ENCODE data around the gene TP63. TPM values are rescaled to one million over a fixed set of nuclear protein-coding genes. Genes with fewer than 3 reads are reported as not detected.

Gene TP63
- total and polyA plus RNA-seq, 2 experiments from 2014 or later = not detected

DNA sequence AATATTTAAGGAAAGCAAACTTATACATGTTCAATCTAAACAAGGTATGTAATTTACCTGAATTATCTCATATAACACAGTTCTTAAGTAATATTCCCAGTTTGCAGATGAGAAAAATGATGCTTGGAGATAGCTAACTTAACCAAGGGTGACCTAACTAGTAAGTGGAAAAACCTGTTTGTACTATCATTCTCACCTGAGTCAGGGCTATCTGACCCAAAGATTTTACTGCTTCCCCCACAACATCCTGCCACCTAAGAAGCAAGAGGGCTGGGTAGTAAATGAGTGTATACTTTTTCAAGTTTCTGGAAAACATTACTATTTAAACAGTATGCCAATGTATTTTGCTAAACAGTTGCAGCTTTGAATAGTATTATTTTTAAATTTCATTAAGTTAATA, 10.6 kb downstream of the TP63 start:
- TF ChIP-seq POLR2AphosphoS5 (IDR thresholded peaks at IDR 0.05; ENCODE audit: low read depth) = no peak
- TF ChIP-seq EZH2phosphoT487 (IDR thresholded peaks at IDR 0.05; ENCODE audit: unreplicated experiment) = no peak
- no peak for TF ChIP-seq CREB1 (CRISPR knock-in tag; IDR thresholded peaks at IDR 0.05; ENCODE audit: low read depth)
- no peak for TF ChIP-seq ZNF114 (CRISPR knock-in tag; IDR thresholded peaks at IDR 0.05)
- TF ChIP-seq JUNB (IDR thresholded peaks at IDR 0.05; ENCODE audit: unreplicated experiment) = no peak
- no peak for TF ChIP-seq STAT1 (IDR thresholded peaks at IDR 0.05; ENCODE audit: unreplicated experiment)
- TF ChIP-seq, protein P1, sequence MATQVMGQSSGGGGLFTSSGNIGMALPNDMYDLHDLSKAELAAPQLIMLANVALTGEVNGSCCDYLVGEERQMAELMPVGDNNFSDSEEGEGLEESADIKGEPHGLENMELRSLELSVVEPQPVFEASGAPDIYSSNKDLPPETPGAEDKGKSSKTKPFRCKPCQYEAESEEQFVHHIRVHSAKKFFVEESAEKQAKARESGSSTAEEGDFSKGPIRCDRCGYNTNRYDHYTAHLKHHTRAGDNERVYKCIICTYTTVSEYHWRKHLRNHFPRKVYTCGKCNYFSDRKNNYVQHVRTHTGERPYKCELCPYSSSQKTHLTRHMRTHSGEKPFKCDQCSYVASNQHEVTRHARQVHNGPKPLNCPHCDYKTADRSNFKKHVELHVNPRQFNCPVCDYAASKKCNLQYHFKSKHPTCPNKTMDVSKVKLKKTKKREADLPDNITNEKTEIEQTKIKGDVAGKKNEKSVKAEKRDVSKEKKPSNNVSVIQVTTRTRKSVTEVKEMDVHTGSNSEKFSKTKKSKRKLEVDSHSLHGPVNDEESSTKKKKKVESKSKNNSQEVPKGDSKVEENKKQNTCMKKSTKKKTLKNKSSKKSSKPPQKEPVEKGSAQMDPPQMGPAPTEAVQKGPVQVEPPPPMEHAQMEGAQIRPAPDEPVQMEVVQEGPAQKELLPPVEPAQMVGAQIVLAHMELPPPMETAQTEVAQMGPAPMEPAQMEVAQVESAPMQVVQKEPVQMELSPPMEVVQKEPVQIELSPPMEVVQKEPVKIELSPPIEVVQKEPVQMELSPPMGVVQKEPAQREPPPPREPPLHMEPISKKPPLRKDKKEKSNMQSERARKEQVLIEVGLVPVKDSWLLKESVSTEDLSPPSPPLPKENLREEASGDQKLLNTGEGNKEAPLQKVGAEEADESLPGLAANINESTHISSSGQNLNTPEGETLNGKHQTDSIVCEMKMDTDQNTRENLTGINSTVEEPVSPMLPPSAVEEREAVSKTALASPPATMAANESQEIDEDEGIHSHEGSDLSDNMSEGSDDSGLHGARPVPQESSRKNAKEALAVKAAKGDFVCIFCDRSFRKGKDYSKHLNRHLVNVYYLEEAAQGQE (IDR thresholded peaks at IDR 0.05; ENCODE audit: unreplicated experiment) = no peak
- TF ChIP-seq, protein P2, sequence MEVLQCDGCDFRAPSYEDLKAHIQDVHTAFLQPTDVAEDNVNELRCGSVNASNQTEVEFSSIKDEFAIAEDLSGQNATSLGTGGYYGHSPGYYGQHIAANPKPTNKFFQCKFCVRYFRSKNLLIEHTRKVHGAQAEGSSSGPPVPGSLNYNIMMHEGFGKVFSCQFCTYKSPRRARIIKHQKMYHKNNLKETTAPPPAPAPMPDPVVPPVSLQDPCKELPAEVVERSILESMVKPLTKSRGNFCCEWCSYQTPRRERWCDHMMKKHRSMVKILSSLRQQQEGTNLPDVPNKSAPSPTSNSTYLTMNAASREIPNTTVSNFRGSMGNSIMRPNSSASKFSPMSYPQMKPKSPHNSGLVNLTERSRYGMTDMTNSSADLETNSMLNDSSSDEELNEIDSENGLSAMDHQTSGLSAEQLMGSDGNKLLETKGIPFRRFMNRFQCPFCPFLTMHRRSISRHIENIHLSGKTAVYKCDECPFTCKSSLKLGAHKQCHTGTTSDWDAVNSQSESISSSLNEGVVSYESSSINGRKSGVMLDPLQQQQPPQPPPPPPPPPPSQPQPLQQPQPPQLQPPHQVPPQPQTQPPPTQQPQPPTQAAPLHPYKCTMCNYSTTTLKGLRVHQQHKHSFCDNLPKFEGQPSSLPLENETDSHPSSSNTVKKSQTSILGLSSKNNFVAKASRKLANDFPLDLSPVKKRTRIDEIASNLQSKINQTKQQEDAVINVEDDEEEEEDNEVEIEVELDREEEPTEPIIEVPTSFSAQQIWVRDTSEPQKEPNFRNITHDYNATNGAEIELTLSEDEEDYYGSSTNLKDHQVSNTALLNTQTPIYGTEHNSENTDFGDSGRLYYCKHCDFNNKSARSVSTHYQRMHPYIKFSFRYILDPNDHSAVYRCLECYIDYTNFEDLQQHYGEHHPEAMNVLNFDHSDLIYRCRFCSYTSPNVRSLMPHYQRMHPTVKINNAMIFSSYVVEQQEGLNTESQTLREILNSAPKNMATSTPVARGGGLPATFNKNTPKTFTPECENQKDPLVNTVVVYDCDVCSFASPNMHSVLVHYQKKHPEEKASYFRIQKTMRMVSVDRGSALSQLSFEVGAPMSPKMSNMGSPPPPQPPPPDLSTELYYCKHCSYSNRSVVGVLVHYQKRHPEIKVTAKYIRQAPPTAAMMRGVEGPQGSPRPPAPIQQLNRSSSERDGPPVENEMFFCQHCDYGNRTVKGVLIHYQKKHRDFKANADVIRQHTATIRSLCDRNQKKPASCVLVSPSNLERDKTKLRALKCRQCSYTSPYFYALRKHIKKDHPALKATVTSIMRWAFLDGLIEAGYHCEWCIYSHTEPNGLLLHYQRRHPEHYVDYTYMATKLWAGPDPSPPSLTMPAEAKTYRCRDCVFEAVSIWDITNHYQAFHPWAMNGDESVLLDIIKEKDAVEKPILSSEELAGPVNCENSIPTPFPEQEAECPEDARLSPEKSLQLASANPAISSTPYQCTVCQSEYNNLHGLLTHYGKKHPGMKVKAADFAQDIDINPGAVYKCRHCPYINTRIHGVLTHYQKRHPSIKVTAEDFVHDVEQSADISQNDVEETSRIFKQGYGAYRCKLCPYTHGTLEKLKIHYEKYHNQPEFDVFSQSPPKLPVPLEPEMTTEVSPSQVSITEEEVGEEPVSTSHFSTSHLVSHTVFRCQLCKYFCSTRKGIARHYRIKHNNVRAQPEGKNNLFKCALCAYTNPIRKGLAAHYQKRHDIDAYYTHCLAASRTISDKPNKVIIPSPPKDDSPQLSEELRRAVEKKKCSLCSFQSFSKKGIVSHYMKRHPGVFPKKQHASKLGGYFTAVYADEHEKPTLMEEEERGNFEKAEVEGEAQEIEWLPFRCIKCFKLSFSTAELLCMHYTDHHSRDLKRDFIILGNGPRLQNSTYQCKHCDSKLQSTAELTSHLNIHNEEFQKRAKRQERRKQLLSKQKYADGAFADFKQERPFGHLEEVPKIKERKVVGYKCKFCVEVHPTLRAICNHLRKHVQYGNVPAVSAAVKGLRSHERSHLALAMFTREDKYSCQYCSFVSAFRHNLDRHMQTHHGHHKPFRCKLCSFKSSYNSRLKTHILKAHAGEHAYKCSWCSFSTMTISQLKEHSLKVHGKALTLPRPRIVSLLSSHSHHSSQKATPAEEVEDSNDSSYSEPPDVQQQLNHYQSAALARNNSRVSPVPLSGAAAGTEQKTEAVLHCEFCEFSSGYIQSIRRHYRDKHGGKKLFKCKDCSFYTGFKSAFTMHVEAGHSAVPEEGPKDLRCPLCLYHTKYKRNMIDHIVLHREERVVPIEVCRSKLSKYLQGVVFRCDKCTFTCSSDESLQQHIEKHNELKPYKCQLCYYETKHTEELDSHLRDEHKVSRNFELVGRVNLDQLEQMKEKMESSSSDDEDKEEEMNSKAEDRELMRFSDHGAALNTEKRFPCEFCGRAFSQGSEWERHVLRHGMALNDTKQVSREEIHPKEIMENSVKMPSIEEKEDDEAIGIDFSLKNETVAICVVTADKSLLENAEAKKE (CRISPR knock-in tag; IDR thresholded peaks at IDR 0.05) = no peak
- TF ChIP-seq ZNF331 (CRISPR knock-in tag; IDR thresholded peaks at IDR 0.05; ENCODE audit: low read depth) = no peak
- TF ChIP-seq ETS1 (IDR thresholded peaks at IDR 0.05) = no peak
- no peak for TF ChIP-seq EZH2 (IDR thresholded peaks at IDR 0.05; ENCODE audit: low read depth, unreplicated experiment)
- TF ChIP-seq, protein P3, sequence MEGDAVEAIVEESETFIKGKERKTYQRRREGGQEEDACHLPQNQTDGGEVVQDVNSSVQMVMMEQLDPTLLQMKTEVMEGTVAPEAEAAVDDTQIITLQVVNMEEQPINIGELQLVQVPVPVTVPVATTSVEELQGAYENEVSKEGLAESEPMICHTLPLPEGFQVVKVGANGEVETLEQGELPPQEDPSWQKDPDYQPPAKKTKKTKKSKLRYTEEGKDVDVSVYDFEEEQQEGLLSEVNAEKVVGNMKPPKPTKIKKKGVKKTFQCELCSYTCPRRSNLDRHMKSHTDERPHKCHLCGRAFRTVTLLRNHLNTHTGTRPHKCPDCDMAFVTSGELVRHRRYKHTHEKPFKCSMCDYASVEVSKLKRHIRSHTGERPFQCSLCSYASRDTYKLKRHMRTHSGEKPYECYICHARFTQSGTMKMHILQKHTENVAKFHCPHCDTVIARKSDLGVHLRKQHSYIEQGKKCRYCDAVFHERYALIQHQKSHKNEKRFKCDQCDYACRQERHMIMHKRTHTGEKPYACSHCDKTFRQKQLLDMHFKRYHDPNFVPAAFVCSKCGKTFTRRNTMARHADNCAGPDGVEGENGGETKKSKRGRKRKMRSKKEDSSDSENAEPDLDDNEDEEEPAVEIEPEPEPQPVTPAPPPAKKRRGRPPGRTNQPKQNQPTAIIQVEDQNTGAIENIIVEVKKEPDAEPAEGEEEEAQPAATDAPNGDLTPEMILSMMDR (conservative IDR thresholded peaks at IDR 0.05; ENCODE audit: low read depth in 2 of 2) = no peak
- TF ChIP-seq NANOG (IDR thresholded peaks at IDR 0.05; ENCODE audit: borderline replicate concordance) = no peak
- Mint-ChIP-seq H3K4me1 (peaks cover 7% of the 10 kb centered on the region; the same call in 2 of the 3 replicates), H3K36me3 (ENCODE audit: low read depth) (no peaks in the 10 kb centered on the region), H3K9me3 (0 out of 3 replicates have a peak, but pooled peaks cover 4% of the 10 kb centered on the region), H3K27ac (no peak overlapping the region), H3K27me3 (ENCODE audit: insufficient read depth, low read depth, poor library complexity) (no peaks in the 10 kb centered on the region), H3K4me3 (no peak overlapping the region)
- H3K27ac ChIP-seq (ENCODE audit: low read depth) = no peak overlapping the region
- no peaks in the 10 kb centered on the region for H4K20me1 ChIP-seq (replicated peaks; ENCODE audit: insufficient read depth)
- ATAC-seq = no peak
- no peaks in the 10 kb centered on the region for H3K79me2 ChIP-seq (replicated peaks; ENCODE audit: insufficient read depth)
- H3K4me2 ChIP-seq = no peak overlapping the region
- no peak overlapping the region for H3K4me3 ChIP-seq
- H3K9me2 ChIP-seq (ENCODE audit: insufficient read depth) = 0 out of 2 replicates have a peak, but pooled peaks cover 4% of the 10 kb centered on the region
- peaks cover 4% of the 10 kb centered on the region; the same call in 1 of the 2 replicates for H3K4me1 ChIP-seq (ENCODE audit: insufficient read depth)
- DNase-seq (ENCODE audit: low spot score) = peak; percentile 20
- no peaks in the 10 kb centered on the region for H3K36me3 ChIP-seq (ENCODE audit: insufficient read depth)
- no peaks in the 10 kb centered on the region for H3F3A ChIP-seq (replicated peaks; ENCODE audit: low read depth)
- no peak overlapping the region for H2AFZ ChIP-seq
- no peaks in the 10 kb centered on the region for H3K27me3 ChIP-seq (ENCODE audit: insufficient read depth)

Measured in GM23338 (cell line).